Placental pericyte (primary cell): ENCODE results near the gene SV2B. TPM values are rescaled to one million over a fixed set of nuclear protein-coding genes. Genes with fewer than 3 reads are reported as not detected.

ENCODE experiments used
- total RNA-seq: library from RNA; depleted of rRNA; stranded (reverse); fragments of >200 nt; gene quantifications from 2 replicates; pipeline ENCODE4 v1.2.3, GENCODE V29; 2012

The SV2B gene
- total RNA-seq, result under 0.01 TPM in 1 of 2 replicates, not detected in the other

GRCh38 chr15:91099995-91100813, at the start of gene SV2B:
SV2B (plus strand) TSS chr15:91100257; CDS start chr15:91226264, 126,007 bp downstream.

Other genes starting within 250 kb of the SV2B start
- gene FURIN, start 231.7 kb upstream of the SV2B start, total RNA-seq, result 72.0 and 142 TPM in 2 replicates
- gene FES, start 215.8 kb upstream of the SV2B start, total RNA-seq, result 8.3 and 8.8 TPM in 2 replicates
- 13.8 and 20.8 TPM in 2 replicates for gene MAN2A2, start 197.0 kb upstream of the SV2B start, total RNA-seq
- gene HDDC3, start 167.7 kb upstream of the SV2B start, total RNA-seq, result 9.7 and 11.8 TPM in 2 replicates
- gene UNC45A, start 165.0 kb upstream of the SV2B start, total RNA-seq, result 64.3 and 74.7 TPM in 2 replicates
- gene RCCD1, start 145.4 kb upstream of the SV2B start, total RNA-seq, result 5.9 and 16.0 TPM in 2 replicates
- 7.0 and 242 TPM in 2 replicates for gene PRC1, start 105.7 kb upstream of the SV2B start, total RNA-seq
- 9.8 and 10.2 TPM in 2 replicates for gene VPS33B, start 77.7 kb upstream of the SV2B start, total RNA-seq